OCI-LY1 (cell line): ENCODE data around the gene OR13A1.

Experiments
- EZH2 ChIP-seq: fragments of 200-600 bp; sonication (generic), shearing (Covaris generic); IDR thresholded peaks from 2 replicates; pipeline ENCODE4 v1.8.0; 2017; ENCODE audit warnings: borderline replicate concordance, mixed run types, mild to moderate bottlenecking, antibody characterized with exemption, low read length, moderate library complexity, mixed read lengths
- TF ChIP-seq, protein P1 (sequence below): fragments of 200-600 bp; sonication (generic), shearing (Covaris generic); IDR thresholded peaks from 2 replicates; pipeline ENCODE4 v1.5.1; 2017; ENCODE audit warnings: mild to moderate bottlenecking, antibody characterized with exemption, low read length, moderate library complexity, mixed read lengths

DNA sequence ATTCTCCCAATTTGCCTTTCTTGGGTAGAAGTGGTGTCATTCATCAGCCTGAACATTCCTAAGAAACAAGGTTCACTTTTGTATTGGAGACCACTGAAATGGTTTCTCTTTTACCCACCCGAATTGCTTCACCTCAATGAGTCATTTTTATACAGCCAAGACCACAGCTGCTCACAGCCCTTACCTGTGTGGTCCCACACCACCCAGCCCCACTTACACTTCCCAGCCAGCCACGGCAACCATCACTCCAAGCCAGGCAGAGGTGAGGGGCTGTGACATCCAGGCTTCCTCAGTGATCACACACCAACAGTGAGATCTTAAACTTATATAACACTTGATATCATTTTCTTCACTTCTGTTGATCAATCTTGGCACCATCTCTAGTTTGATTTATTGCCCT is 20.7 kb downstream of the OR13A1 start:
- TF ChIP-seq, protein P1, sequence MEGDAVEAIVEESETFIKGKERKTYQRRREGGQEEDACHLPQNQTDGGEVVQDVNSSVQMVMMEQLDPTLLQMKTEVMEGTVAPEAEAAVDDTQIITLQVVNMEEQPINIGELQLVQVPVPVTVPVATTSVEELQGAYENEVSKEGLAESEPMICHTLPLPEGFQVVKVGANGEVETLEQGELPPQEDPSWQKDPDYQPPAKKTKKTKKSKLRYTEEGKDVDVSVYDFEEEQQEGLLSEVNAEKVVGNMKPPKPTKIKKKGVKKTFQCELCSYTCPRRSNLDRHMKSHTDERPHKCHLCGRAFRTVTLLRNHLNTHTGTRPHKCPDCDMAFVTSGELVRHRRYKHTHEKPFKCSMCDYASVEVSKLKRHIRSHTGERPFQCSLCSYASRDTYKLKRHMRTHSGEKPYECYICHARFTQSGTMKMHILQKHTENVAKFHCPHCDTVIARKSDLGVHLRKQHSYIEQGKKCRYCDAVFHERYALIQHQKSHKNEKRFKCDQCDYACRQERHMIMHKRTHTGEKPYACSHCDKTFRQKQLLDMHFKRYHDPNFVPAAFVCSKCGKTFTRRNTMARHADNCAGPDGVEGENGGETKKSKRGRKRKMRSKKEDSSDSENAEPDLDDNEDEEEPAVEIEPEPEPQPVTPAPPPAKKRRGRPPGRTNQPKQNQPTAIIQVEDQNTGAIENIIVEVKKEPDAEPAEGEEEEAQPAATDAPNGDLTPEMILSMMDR, result no peak
- TF ChIP-seq EZH2, result no peak
